Esophagus muscularis mucosa (tissue), 4 donors: Measurements from ENCODE around the gene FAM221A. TPM values are rescaled to one million over a fixed set of nuclear protein-coding genes. Genes with fewer than 3 reads are reported as not detected.
A peak's percentile ranks its signal among the peaks of the same experiment; 100 is the strongest.
"Not testable (repeated sequence)": the region's sequence is repeated elsewhere in the genome, so short reads cannot be mapped to it uniquely, and the experiment has no call there.

Experiments used
- DNase-seq: peaks from one replicate; pipeline ENCODE4 v3.0.0-alpha.2; 2017; ENCODE audit errors: extremely low spot score
- H3K27ac ChIP-seq, 4 donors: fragments of 200-600 bp; sonication (generic); replicated peaks in 1 of 4; 1 replicate in 3 of 4; 2 replicates in 1 of 4; pipeline ENCODE4 v1.5.1; 2016 to 2019; ENCODE audit warnings: mild to moderate bottlenecking in 1 of 4
- H3K27me3 ChIP-seq, 4 donors: fragments of 200-600 bp; sonication (generic); one replicate each; pipeline versions ENCODE4 v1.5.1 to v1.6.0; 2016 to 2019
- H3K36me3 ChIP-seq, 4 donors: fragments of 200-600 bp; sonication (generic); one replicate each; pipeline ENCODE4 v1.5.1; 2016 to 2019
- H3K4me1 ChIP-seq, 4 donors: fragments of 200-600 bp; sonication (generic); one replicate each; pipeline ENCODE4 v1.5.1; 2016 to 2019
- H3K4me3 ChIP-seq, 4 donors: fragments of 200-600 bp; sonication (generic); 1 replicate in 2 of 4; 2 replicates in 2 of 4; pipeline ENCODE4 v1.5.1; 2016 to 2019; ENCODE audit warnings: mild to moderate bottlenecking in 4 of 4, moderate library complexity in 1 of 4
- H3K9me3 ChIP-seq, 4 donors: fragments of 200-600 bp; sonication (generic); 1 replicate in 3 of 4; 2 replicates in 1 of 4; pipeline ENCODE4 v1.5.1; 2016 to 2019
- EP300 ChIP-seq: sonication (generic); formaldehyde crosslinking; IDR thresholded peaks from one replicate; pipeline ENCODE4 v1.6.1; 2017; ENCODE audit warnings: antibody characterized with exemption
- POLR2A ChIP-seq: fragments of 450-650 bp; IDR thresholded peaks from one replicate; pipeline ENCODE4 v1.6.1; 2017; ENCODE audit warnings: antibody characterized with exemption, moderate library complexity, mild to moderate bottlenecking, low read depth
- POLR2AphosphoS5 ChIP-seq, 2 donors: sonication (generic); formaldehyde crosslinking; IDR thresholded peaks; one replicate each; pipeline ENCODE4 v1.6.1; 2017; ENCODE audit warnings: antibody characterized with exemption in 2 of 2
- WGBS: methylation state at CpG from one replicate; pipeline ENCODE4 v1.1.5; 2018; 5-methylcytosine and 5-hydroxymethylcytosine counted together
- intact Hi-C: fragments of 100-400 bp; cut with DNase I; formaldehyde crosslinking; loops from one replicate; pipeline ENCODE4 v1.15.1; 2023
- total RNA-seq, 4 donors: library from RNA; depleted of rRNA; stranded (reverse); fragments of >200 nt; gene quantifications; one replicate each; pipeline versions ENCODE4 v1.1.0 to v1.2.1, GENCODE V29; 2016
- TF ChIP-seq, protein P1 (sequence below), 3 experiments: fragments of 200-600 bp in 2 of 3; fragments of 450-650 bp in 1 of 3; sonication (generic) in 2 of 3; IDR thresholded peaks; one replicate each; pipeline ENCODE4 v1.5.1; 2017 to 2019; ENCODE audit warnings: antibody characterized with exemption in 3 of 3, mild to moderate bottlenecking in 2 of 3, moderate library complexity in 1 of 3

FAM221A gene
- total RNA-seq, 4 donors from 2014 or later = 4.6 to 13.3 (median 7.3) TPM

DNA sequence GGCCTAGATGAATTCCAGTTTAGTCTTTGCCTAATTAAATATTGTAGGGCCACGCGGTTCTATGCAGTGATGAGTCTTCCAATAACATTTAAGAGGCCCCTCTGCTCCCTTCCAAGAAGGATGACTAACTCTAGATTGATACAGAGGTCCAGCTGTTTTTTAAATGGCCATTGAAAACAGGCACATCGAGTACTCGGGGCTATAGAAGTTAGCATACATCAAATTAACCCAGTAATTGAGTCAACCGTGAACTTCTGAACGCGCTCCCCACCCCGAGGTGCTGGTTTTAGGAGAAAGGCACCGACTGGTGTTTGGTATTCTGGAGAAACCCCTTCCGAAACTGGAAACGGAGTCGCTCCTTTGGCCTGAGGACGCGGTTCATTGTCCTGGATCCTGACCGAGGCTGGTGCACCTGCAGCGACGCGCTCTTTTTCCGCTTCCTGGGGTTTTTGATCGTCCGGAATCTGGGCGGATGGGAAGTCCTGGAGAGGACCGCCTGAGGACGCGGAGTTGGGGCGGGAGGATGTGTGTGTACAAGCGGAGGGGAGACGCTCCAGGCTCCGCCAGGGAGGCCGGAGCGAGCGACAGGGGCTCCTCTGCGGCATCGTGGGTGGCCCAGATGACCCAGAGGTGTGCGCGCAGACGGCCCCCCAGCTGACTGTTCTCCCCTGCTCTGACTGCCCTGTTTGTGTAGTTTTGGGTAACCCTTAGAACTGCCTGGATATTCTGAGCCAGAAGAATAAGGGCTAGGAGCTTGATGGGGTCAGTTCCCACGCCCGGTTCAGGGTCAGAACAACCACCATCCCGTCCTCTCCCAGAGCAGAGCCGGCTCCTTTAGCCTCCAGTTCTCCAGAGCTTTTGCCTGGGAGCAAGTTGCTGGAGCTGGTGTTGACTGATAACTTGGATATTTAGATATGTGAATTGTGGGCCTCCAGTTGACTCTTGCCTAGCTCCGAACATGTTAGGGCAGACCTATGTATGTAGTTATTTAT is 711 bp downstream of the FAM221A start:
- Histone ChIP-seq H3K36me3 (no peaks in the 10 kb centered on the region), H3K9me3 (no peaks in the 10 kb centered on the region), H3K27ac (peak overlapping the region; percentile 88 to 95 (median 91)), H3K4me1 (peaks cover 7 to 27% (median 23%) of the 10 kb centered on the region in 4 donors), H3K27me3 (no peaks in the 10 kb centered on the region), H3K4me3 (peak overlapping the region; percentile 70 to 94 (median 88))
- intact Hi-C loops = loop anchor here (2.0 kb wide), 1 partner anchor 84 kb away; the partner anchor contains the start of gene CCDC126
- TF ChIP-seq EP300 (no peak), POLR2A (no peak), POLR2AphosphoS5 (IDR thresholded peaks at IDR 0.05) (peak; percentile 6 to 55)
- TF ChIP-seq, protein P1, sequence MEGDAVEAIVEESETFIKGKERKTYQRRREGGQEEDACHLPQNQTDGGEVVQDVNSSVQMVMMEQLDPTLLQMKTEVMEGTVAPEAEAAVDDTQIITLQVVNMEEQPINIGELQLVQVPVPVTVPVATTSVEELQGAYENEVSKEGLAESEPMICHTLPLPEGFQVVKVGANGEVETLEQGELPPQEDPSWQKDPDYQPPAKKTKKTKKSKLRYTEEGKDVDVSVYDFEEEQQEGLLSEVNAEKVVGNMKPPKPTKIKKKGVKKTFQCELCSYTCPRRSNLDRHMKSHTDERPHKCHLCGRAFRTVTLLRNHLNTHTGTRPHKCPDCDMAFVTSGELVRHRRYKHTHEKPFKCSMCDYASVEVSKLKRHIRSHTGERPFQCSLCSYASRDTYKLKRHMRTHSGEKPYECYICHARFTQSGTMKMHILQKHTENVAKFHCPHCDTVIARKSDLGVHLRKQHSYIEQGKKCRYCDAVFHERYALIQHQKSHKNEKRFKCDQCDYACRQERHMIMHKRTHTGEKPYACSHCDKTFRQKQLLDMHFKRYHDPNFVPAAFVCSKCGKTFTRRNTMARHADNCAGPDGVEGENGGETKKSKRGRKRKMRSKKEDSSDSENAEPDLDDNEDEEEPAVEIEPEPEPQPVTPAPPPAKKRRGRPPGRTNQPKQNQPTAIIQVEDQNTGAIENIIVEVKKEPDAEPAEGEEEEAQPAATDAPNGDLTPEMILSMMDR (IDR thresholded peaks at IDR 0.05) = no peak
- DNase-seq = no peak
- 10% methylated on average over 8 of the region's 42 CpGs for WGBS

- H3K27ac ChIP-seq = not testable (repeated sequence)
Measured at GRCh38 chr7:23684041-23684440, 4.0 kb downstream of the FAM221A start.

DNA sequence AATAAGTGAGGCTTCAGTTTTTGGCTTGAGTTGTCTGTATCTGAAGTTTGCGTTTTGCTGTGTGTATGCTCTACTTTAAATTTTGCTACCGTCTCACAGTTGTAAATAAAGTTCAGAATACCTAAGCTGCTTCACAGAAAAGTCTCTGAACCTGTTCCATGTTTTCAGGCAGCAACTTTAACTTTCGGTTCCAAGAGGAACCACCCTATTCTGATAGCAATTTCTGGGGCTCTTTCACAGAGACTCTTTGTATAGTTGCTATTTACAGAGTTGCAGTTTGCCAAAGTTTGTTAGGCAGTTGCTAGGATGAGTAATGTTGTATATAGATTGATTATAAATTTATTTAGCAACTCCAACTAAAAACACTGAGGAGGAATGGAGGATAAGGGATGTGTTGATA is 5.7 kb downstream of the FAM221A start:
- no peak for DNase-seq
- Histone ChIP-seq H3K9me3 (no peaks in the 10 kb centered on the region), H3K4me3 (no peak overlapping the region), H3K27me3 (no peaks in the 10 kb centered on the region), H3K4me1 (peaks cover 7 to 22% (median 21%) of the 10 kb centered on the region in 4 donors), H3K27ac (peak overlapping the region in 1 of 4 donors; percentile 13), H3K36me3 (peaks cover 0 to 31% (median 9%) of the 10 kb centered on the region in 4 donors)
- 36% methylated on average over 3 of the region's 3 CpGs for WGBS
- no peak for TF ChIP-seq POLR2AphosphoS5 (IDR thresholded peaks at IDR 0.05)
- TF ChIP-seq EP300 = no peak
- TF ChIP-seq, protein P1 (IDR thresholded peaks at IDR 0.05) = no peak
- no peak for TF ChIP-seq POLR2A
- intact Hi-C loops = no loop called here

More at GRCh38 chr7:23684041-23684440, 4.0 kb downstream of the FAM221A start:
- H3K36me3 ChIP-seq = peaks cover 0 to 14% (median 2%) of the 10 kb centered on the region in 4 donors
- H3K27me3 ChIP-seq, intact Hi-C loops, H3K4me3 ChIP-seq, H3K9me3 ChIP-seq, DNase-seq: not testable (repeated sequence)
- 80% methylated on average over 6 of the region's 6 CpGs for WGBS
- H3K4me1 ChIP-seq = peaks cover 7 to 28% (median 25%) of the 10 kb centered on the region in 4 donors

DNA sequence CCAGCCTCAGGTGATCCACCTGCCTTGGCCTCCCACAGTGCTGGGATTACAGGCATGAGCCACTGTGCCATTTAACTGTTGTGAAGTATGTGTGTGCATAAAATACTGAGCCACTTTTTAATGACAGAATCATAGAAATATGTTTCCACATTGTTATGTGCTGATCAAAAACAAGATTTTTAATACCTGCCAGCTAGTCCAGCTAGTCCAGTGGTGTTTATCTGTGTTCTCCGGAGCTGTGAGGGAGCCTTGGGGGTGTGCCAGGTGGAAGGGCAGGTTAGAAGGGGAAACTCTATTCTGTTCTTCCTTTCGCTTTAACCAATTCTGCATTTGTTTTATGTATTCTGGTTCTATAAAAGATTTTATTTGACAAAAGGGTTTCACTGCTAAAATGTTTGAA is 7.0 kb downstream of the FAM221A start:
- Histone ChIP-seq H3K27me3 (no peaks in the 10 kb centered on the region), H3K4me3 (no peak overlapping the region), H3K27ac (no peak overlapping the region), H3K4me1 (peaks cover 0 to 10% (median 8%) of the 10 kb centered on the region in 4 donors), H3K9me3 (no peaks in the 10 kb centered on the region), H3K36me3 (peaks cover 10 to 43% (median 21%) of the 10 kb centered on the region in 4 donors)
- DNase-seq = no peak
- 72% methylated on average over 2 of the region's 2 CpGs for whole genome bisulfite sequencing
- TF ChIP-seq POLR2AphosphoS5 (IDR thresholded peaks at IDR 0.05) = no peak
- TF ChIP-seq, protein P1 (IDR thresholded peaks at IDR 0.05) = no peak
- TF ChIP-seq EP300 = no peak
- TF ChIP-seq POLR2A = no peak
- intact Hi-C loops = no loop called here

DNA sequence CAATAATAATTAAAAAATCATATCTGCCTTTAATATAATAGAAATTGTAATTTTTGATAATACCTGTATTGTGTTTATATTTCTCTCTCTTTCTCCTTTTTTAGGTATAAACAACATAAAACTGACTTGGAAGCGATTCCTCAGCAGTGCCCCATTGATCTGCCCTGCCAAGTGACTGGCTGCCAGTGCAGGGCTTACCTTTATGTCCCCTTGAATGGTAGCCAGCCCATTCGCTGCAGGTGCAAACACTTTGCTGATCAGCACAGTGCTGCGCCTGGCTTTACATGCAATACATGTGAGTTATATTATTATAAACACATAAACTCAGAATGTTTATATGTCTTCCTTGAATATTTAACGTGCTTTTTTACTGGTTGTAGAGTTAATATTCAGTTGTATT is 9.2 kb downstream of the FAM221A start:
- 89% methylated on average over 4 of the region's 4 CpGs for WGBS
- Histone ChIP-seq H3K4me1 (peaks cover 0 to 10% (median 7%) of the 10 kb centered on the region in 4 donors), H3K27ac (no peak overlapping the region), H3K4me3 (no peak overlapping the region), H3K27me3 (no peaks in the 10 kb centered on the region), H3K36me3 (peaks cover 23 to 65% (median 39%) of the 10 kb centered on the region in 4 donors), H3K9me3 (no peaks in the 10 kb centered on the region)
- DNase-seq = no peak
- intact Hi-C loops = no loop called here
- TF ChIP-seq, protein P1 (IDR thresholded peaks at IDR 0.05) = no peak
- TF ChIP-seq POLR2A = no peak
- no peak for TF ChIP-seq POLR2AphosphoS5 (IDR thresholded peaks at IDR 0.05)
- no peak for TF ChIP-seq EP300
